ENCODE data around the gene C4BPA. TPM values are rescaled to one million over a fixed set of nuclear protein-coding genes. Genes with fewer than 3 reads are reported as not detected.

The C4BPA gene
- not detected in 2 replicates for total RNA-seq (2014; rRNA removed; shearing (Covaris generic))

DNA sequence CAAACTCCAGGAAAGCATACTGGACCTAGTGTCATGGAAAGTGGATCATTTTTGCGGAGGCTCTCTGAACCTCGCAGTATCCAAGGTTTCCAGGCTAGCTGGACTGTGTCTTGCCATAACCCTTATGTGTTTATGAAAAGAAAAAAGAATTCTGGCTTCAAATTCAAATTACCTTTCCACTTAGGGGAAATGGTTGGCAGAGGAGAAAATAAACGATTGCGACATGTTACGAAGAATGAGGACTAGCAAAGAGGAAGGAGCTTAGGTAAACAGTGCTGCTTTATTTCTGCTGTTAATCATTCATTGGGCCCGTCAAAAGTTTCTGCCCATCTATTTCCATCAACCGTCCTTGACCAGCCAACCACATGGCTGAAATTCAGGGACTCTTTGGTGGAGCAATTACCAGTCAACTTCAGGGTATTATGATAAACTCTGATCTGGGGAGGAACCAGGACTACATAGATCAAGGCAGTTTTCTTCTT lies at the start of gene C4BPA:
Gene C4BPA (plus strand): TSS at position 342 of the 482 bp plus-strand sequence. CDS start 8,793 bp downstream, outside the sequence.
- no peak for DNase-seq (ENCODE audit: low spot score)

DNA sequence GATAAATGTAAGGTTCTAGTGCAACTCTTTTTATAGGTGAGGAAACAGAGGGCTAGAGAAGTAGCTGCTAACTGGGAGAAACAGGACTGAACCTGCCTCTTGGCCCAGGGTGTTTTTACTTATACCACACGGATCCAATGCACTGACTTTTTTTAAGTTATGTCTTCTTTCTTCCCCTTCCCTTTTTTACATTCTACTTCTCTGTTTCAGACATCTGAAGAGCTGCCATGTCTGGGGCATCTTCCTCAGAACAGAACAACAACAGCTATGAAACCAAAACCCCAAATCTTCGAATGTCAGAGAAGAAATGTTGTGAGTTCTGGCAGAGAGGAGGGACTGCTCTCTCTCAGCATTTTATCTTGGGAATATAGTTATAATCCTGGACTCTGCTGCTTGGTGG lies 49.5 kb upstream of the C4BPA start:
- no peak for DNase-seq (ENCODE audit: low spot score)

DNA sequence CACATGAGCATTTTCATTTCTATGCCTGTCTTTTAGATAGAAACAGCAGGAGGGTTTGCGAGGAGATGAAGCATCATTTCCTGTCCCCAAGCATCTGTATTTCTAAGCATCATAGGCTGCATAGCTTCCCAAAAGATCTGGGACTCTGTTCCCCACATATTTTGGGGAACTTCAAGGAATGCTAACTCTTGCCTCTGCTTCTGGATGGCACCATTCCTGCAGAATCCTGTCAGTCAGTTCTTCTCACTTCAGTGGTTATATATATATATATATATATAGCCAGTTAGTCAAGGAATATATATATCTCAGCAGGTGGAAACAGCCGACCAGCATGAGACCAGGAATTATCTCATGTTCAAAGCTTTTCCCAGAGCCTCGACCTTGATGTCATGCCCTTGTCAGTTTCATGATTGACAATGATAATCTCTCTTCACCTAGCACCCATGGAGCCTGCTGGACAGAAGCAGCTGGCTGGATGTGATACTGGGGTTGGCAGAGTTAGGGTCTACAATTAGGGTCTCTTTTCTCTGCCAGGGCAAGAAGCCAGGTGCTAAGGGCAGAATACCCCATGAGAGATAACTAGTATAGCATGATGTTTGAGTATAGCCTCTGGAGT lies 48.5 kb upstream of the C4BPA start:
- no peak for DNase-seq (ENCODE audit: low spot score)

DNA sequence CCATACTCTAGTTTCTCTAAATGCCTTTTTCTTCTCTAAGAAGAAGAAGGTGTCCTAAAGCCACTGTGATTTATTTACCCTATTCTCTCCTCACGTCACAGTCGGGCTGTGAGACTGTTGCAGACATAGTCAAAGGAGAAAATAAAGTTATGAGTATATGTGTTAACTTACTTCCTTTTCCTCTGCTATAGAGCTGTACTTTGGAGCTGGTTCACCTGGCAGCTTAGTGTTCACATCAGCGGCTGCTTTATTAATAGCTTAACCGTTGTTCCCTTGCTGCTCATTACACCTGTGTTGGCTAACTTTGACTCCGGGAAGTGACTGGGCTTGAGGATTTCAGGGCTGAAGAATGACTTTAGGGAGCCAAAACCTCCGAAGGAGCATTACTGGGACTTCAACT lies 47.4 kb upstream of the C4BPA start:
- DNase-seq (ENCODE audit: low spot score) = no peak

DNA sequence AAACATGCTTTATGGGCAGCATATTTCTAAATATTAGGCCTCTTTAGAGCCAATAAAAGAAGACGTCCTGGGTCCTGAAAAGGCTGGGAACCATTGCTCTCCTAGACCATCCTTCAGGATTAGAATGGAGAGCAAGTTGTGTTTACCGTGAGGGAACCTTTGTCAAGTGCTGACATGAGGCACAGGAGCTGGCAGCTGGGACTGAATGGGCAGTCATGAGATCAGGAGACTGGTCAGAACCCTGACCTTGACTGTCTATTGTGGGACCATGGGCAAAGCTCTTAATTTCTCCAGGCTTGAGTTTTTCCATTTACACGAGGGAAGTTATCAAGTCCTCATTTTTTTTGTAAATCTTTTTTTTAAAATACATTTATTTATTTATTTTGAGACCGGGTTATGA lies 45.8 kb upstream of the C4BPA start:
- no peak for DNase-seq (ENCODE audit: low spot score)

DNA sequence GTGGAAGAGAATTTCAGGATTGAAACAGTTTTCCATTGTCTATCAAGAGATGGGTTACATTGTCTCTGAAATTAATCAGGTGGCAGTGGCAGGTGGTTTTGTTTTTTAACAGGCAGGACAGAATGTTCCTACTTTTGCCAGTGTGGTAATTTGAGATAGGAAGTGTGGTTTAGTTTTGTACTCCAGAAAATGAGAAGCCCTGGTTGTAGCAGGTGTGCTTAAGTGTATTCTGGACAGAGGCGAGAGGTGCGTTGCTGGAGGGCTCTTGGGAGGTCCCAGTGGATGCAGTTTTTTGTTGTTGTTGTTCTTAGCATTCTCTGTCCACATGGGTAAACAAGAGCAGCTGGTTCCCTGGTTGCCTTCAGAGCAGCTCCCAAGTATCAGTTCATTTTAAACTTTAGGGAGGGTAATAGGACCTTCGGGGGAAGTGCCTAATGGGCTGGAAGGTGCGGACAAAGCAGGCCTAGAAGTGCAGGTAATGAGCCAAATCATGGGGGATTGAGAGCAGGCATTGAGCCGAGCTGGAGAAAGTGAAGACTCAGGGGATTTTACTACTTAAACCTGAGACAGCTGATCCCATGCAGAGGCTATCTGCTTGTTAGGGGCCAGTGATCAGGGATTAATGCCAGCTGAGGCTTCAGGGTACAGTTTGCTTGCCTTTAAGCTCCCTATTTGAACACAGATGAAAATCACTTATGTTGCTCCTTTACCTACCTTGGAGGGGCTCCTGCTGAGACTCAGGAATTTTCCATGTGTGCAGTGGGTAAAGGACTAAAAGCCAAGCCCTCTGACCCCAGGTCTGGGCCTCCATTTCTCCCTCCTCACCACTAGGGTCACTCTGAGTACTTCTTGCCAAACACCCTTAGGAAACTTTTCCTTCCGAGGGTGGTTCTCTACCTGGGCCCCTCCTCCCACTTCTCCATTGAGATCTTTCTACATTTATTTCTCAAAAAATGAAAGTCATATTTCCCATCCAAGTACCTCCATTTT lies 44.9 kb upstream of the C4BPA start:
- DNase-seq (ENCODE audit: low spot score) = no peak

DNA sequence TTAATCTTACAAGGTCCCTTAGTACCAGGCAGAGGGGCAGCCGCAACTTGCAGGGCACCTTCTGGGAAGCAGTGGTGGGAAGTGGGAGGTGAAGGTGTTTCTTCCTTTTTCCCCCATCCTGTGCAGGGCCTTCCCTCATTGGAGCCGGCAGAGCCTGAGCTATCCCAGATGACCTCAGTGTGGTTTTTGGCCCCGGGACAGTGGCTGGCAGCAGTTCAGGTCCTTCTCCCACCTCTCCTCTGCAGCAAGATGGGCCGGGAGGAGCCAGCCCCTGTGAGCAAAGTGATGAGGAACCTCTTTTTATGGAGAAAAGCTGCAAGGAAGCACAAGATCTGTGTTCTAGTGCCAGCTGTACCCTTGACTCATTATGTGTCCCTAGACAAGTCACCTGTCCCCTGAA lies 44.2 kb upstream of the C4BPA start:
- no peak for DNase-seq (ENCODE audit: low spot score)

DNA sequence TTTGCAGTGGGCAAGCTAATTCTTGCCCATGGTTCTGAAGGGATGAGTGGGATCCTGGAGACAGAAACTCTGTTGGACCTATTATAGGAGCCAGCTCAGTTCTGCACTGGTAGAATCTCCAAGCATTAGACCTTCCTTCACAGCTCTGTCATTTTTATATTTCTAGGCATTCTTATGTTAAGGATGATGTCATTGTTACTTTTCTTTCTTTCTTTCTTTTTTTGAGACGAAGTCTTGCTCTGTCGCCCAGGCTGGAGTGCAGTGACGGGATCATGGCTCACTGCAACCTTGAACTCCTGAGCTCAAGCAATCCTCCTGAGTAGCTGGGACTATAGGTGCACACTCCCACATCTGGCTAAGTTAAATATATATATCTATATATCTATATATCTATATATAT lies 43.4 kb upstream of the C4BPA start:
- no peak for DNase-seq (ENCODE audit: low spot score)

DNA sequence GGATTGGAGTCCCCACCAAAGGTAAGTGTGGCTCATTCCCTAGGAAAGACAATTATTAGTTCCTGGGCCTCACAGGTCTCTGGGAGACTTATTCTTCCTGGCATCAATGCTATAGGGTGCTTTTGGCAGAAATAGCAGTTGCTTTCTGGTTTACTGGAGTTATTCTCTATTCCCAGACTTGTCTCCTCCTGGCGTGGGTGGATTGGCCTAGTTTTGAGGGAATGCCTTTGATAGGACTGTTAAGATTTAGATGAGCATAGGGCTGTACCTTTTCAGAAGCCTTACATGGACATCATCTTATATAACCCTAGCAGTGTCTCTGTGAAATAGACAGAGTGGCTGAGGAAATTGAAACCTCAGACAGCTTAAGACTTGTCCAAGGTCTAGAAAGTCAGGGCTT lies 42.0 kb upstream of the C4BPA start:
- DNase-seq (ENCODE audit: low spot score) = no peak

DNA sequence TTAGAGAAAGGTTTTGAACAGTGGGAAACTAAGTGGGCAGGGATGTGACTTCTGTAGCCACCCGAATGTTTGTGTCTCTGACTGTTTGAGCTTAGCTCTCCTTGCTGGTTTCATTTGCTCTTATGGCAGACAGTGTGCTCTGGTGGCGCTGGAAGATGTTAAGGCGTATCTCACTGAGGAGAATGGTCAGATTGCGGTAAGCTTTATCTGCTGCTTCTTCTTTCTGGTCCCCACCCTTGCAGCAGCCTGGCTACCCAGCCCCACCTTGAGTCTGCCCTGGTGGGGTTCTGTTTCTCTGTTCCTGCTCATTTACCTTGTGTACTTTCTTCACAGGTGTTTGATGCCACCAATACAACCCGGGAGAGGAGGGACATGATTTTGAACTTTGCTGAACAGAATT lies 41.0 kb upstream of the C4BPA start:
- no peak for DNase-seq (ENCODE audit: low spot score)

DNA sequence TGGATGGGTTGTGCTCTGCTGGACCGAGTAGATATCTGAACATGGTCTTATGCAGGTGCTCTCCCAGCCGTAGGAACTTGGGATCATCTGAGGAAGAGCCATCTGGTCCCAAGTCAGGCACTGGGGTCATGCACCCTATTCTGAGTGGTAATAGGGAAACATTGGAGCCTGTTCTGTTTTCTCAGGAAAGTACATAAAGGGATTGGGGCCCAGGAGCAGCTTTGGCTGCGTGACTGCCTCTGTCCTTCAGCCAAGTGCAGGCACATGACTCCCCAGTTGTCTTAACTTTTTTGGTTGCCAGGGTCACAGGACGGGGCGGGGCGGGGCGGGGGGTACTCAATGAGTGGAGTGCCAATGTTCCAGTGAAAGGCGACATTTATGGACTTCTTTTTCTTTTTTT lies 39.5 kb upstream of the C4BPA start:
- DNase-seq (ENCODE audit: low spot score) = no peak

DNA sequence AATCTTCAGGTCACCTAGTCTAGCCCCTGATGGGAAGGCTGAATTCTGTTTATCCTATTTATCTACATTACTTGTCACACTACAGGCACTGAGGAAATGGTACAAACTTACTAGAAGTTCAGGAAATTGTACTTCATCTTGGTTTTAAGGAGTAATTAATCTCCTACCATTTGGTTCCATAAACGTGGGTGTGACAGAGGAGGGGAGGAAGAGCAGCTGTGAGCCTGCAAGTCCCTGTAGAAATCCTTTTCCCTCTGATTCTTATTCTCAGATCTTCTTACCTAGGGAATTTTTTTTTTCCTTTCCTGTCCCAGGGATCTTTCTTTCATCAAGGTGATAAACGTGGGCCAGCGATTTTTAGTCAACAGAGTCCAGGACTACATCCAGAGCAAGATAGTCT lies 36.8 kb upstream of the C4BPA start:
- no peak for DNase-seq (ENCODE audit: low spot score)

DNA sequence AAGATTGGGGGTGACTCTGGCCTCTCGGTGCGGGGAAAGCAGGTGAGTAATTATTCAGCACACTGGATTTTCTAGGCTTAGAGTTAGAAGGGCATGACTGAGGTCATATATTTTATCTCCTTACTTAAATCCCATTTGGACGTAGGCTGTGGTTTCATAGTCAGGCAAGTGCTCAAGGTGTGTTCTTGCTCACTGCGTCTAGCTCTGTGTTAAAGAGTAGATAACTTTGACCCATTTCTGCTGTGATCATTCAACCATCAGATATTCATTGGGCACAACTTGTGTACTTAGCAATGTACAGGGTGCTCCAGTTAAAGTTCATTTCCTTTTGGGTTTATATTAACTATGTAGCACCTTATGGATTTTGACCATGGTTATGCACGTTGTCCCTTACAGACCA lies 36.4 kb upstream of the C4BPA start:
- DNase-seq (ENCODE audit: low spot score) = no peak

DNA sequence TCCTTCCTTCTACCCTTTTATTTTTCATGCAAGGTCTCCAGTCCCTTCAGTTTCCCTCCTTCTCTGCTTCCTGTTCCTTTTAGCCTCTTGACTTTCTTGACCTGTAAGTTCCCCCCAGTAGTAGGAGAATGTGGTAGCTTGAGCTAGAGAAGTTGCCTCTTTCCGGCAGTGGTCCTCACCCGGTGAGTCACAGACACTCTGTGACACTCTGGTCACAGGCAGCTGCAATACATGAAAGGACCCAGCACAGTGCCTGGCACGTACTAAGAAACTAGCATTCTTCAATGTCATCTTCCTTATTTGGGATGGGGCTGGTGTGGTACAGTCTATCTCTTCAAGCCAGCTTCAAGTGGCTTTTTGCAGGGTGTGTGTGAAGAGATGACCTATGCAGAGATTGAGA lies 35.0 kb upstream of the C4BPA start:
- no peak for DNase-seq (ENCODE audit: low spot score)

DNA sequence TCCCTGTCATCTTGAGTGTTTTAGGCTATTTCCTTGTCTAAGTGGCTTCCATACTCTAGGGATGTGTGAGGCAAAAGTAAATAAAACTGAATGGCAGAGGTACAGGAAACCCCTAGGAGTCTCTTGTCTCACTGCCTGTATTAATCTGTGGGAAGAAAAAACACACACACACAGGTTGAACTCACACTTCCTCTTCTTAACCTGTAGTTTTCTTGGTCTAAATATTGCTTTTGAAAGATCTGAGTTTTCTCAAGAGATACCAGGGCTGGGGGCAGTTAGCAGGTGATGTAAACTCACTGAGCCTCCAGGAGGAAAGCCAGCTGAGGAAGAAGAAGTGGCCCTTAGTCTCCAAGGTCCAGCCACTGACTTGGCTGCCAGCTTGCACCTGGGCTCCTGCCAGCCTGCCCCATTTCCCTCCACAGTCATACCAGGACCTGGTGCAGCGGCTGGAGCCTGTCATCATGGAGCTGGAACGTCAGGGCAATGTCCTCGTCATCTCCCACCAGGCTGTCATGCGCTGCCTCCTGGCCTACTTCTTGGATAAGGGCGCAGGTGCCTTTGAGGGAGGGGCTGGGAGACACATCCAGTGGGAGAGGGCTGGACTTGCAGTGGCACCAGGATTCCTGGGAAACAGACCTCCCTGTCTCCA lies 34.1 kb upstream of the C4BPA start:
- no peak for DNase-seq (ENCODE audit: low spot score)

DNA sequence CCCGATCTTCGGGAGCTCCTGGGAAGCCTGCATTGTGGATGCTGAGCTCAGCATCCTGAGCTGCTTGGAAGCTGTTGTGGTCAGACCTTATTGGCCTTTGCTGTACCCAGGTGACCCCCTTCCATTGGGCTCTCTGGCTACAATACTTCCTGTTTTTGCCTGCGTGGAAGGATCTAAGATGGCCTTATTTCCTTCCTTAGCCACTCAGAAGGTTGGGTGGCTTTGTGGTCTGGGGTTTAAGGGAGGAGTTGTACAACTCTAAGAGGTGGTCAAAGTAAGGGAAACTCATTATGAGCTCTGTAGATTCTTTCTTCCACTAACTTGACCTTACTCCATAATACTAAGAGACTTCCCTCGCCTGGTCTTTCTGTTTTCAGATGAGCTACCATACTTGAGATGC lies 33.2 kb upstream of the C4BPA start:
- DNase-seq (ENCODE audit: low spot score) = no peak

DNA sequence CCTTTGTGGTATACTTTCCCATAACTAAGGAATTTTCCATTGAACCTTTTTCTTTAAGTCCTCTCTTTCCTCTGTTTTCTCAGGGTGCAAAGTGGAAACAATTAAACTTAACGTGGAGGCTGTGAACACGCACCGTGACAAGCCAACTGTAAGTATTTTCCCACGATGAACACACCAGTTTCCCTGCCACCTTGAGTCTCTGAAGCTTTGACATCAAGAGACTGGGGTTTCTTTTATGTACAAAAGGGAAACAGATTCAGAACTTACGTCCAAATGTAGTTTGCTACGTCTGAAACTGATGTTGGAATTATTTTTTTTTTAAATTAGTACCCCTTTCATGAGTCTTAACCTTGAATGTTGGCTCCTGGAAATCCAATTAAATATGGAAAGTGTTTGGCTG lies 32.6 kb upstream of the C4BPA start:
- no peak for DNase-seq (ENCODE audit: low spot score)

DNA sequence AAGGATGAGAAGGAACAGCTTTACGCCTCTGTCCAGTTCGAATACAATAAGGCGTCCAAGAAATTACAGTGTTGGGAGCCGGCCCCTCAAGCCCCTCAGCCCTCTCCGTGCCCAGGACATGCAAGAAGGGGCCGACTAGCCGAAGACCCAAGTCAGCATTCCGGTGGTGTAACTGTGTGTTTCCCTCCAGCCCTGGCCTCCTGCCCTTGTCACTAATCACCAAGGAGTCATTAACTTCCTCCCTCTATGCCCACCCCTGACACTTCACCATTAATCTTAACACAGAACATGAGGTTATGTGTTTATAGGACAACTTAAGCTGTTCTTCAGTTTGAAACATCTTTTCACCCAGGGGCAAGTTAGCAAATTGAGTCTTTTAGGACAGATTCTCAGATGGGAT lies 31.8 kb upstream of the C4BPA start:
- no peak for DNase-seq (ENCODE audit: low spot score)

DNA sequence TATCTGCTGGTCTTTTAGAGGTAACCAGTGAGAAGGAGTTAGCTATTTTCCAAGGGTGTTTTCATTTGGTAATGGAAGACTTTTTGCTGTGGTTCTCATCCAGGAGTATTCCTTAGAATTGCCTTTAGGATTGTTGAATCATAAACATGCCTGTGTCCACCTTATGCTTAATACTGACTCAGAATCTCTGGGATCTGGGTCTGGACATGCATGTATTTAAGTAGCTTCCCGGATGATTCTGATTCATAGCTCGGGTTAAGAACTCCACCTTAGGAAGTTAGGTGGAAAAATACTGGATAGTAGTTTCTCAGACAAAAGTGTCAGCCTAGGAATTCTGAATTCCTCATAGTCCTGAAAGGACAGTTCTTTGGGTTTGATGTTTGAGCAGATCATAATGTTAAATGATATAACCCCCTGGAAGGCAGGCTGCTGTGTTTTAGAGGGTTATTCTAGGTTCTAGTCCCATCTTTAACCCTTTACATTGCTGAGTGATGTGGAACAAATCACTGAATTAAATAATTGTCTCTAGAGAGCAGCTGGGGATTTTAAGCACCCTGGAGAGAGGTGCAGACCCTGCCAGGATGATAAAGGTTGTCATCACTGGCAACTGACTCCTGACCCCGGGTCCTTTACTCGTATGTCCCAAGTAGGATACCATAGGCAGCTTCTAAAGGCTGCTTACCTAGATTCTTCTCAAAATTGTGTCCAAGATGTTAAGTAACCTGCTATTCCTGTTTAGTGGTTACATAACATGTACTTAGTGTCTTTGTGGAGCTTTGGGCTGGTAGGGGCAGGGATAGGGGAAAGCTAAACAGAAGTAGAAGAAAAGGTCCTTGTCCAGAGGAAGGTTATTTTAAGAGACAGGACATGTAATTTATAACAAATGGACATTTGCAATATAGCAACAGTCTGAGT lies 29.9 kb upstream of the C4BPA start:
- peak; percentile 46 for DNase-seq (ENCODE audit: low spot score)

DNA sequence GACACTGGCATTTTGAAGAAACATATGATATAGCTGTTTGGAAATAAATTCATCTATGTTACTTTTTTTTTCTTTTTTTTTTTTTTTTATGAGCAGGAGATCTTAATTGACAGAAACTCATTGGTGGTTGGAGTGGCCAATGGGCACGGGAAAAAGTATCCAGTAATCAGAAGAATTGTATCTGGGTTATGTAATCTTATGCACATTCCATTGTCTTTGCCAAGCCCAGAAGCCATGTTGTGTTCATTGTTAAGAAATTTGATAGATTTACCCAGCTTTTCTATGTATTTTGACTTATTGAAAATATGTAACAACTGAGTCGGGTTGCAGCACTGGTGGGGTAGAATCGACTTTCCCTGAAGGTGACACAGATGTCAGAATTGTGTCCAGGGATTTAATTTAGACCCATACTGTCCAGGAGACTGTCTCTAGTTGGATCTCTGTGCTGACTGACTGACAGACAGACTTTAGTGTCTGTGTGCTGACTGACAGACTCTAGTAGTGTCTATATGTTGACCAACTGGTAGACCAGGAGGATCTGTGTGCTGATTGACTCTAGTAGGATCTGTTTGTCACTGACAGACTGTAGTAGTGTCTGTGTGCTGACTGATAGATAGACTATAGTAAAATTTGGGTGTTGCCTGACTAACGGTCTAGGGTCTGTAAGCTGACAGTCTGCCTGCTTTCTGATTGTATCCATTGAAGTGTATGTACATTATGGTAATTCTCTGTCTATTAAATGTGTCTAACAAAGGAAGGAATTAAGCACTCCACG lies 27.7 kb upstream of the C4BPA start:
- DNase-seq (ENCODE audit: low spot score) = no peak

DNA sequence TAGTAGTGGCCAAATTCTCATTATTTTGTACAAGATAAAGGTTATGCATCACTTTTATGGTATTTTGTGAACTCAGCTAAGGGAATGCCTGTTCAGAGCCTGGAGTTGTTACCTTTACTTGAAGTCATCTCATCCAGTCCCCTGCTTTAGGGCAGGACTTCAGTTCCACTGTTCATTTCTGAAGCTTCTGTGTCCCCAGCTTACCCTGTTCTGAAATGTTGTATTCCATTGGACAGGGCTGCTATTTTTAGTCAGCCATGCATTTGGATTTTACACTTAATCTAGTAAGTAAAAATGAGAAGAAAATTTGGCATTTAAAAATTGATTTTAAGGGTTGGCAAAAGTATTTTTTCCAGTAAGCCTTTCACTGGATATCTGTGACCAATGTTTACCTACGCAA lies 27.0 kb upstream of the C4BPA start:
- DNase-seq (ENCODE audit: low spot score) = no peak

Measured in A172 (cell line).